Smooth muscle cell (in vitro differentiated cells): Measurements from ENCODE around the gene RAB3B. TPM values are rescaled to one million over a fixed set of nuclear protein-coding genes. Genes with fewer than 3 reads are reported as not detected.
"Not testable (repeated sequence)": the region's sequence is repeated elsewhere in the genome, so short reads cannot be mapped to it uniquely, and the experiment has no call there.

Experiments
- DNase-seq: peaks from one replicate; lab custom pipeline; 2025; ENCODE audit not compliant: unreplicated experiment; lab: John Stamatoyannopoulos, UW
- H2AFZ ChIP-seq: fragments of 200-600 bp; sonication (generic); 2 replicates; pipeline ENCODE4 v1.6.0; 2016; ENCODE audit warnings: antibody characterized with exemption, low read depth, mild to moderate bottlenecking
- H3F3A ChIP-seq: fragments of 200-600 bp; sonication (generic); 2 replicates; pipeline ENCODE4 v1.6.0; 2017; ENCODE audit warnings: antibody characterized with exemption, low read depth
- H3K27ac ChIP-seq: fragments of 200-600 bp; sonication (generic); 2 replicates; pipeline ENCODE4 v1.5.1; 2016; ENCODE audit warnings: low read depth, mild to moderate bottlenecking
- H3K27me3 ChIP-seq: fragments of 200-600 bp; sonication (generic); 2 replicates; pipeline ENCODE4 v1.6.1; 2016; ENCODE audit warnings: low read depth, mild to moderate bottlenecking
- H3K36me3 ChIP-seq: fragments of 200-600 bp; sonication (generic); 2 replicates; pipeline ENCODE4 v1.5.1; 2016; ENCODE audit warnings: low read depth
- H3K4me1 ChIP-seq: fragments of 200-600 bp; sonication (generic); 2 replicates; pipeline ENCODE4 v1.5.1; 2016; ENCODE audit warnings: low read depth
- H3K4me2 ChIP-seq: fragments of 200-600 bp; sonication (generic); 2 replicates; pipeline ENCODE4 v1.6.0; 2016; ENCODE audit warnings: mild to moderate bottlenecking
- H3K4me3 ChIP-seq: fragments of 200-600 bp; sonication (generic); 2 replicates; pipeline ENCODE4 v1.5.1; 2016; ENCODE audit warnings: mild to moderate bottlenecking
- H3K79me2 ChIP-seq: fragments of 200-600 bp; sonication (generic); 2 replicates; pipeline ENCODE4 v1.6.0; 2016; ENCODE audit warnings: low read depth, mild to moderate bottlenecking
- H3K9ac ChIP-seq: fragments of 200-600 bp; sonication (generic); 2 replicates; pipeline ENCODE4 v1.6.0; 2016; ENCODE audit warnings: low read depth
- H3K9me3 ChIP-seq: fragments of 200-600 bp; sonication (generic); replicated peaks from 2 replicates; pipeline ENCODE4 v1.5.1; 2016; ENCODE audit warnings: low read depth
- H4K20me1 ChIP-seq: fragments of 200-600 bp; sonication (generic); 2 replicates; pipeline ENCODE4 v1.6.0; 2016; ENCODE audit warnings: low read depth
- CTCF ChIP-seq: fragments of 200-600 bp; sonication (generic); IDR thresholded peaks from 2 replicates; pipeline ENCODE4 v1.5.1; 2017; ENCODE audit warnings: borderline replicate concordance, mild to moderate bottlenecking, antibody characterized with exemption; ENCODE audit not compliant: insufficient read depth, poor library complexity, severe bottlenecking
- WGBS: methylation state at CpG from one replicate; pipeline ENCODE4 v1.1.7; 2016; ENCODE audit warnings: low lambda C conversion rate; 5-methylcytosine and 5-hydroxymethylcytosine counted together
- polyA plus RNA-seq: library from polyadenylated mRNA; unstranded; fragments of >200 nt; fragmentation: Nextera tagmentation; extraction: Ambion mirVana; gene quantifications from 2 replicates; pipeline ENCODE4 v1.2.1, GENCODE V29; 2016
- total RNA-seq: library from RNA; depleted of rRNA; stranded (reverse); fragments of >200 nt; gene quantifications from 2 replicates; pipeline ENCODE4 v1.2.3, GENCODE V29; 2014

Gene RAB3B
- total and polyA plus RNA-seq, 2 experiments from 2014 or later = 3.5 to 9.3 TPM

- no peaks in the 10 kb centered on the region for H3K27me3 ChIP-seq
- no peak overlapping the region for H3K27ac ChIP-seq
- peaks cover 32% of the 10 kb centered on the region for H3K4me1 ChIP-seq
- no peak overlapping the region for H2AFZ ChIP-seq
- H3K4me3 ChIP-seq = peak overlapping the region; percentile 97
- H3K36me3 ChIP-seq = no peaks in the 10 kb centered on the region
- H3F3A ChIP-seq = peaks cover 11% of the 10 kb centered on the region
- peaks cover 75% of the 10 kb centered on the region for H3K79me2 ChIP-seq
- no peak for DNase-seq
- TF ChIP-seq CTCF = no peak
- peak overlapping the region; percentile 98 for H3K4me2 ChIP-seq
- peaks cover 61% of the 10 kb centered on the region for H4K20me1 ChIP-seq
- no peak overlapping the region for H3K9ac ChIP-seq
- no peaks in the 10 kb centered on the region for H3K9me3 ChIP-seq
Observed at GRCh38 chr1:51875836-51876235, 114.7 kb downstream of the RAB3B start.

GRCh38 chr1:51875291-51875772, 115.2 kb downstream of the RAB3B start:
- peaks cover 11% of the 10 kb centered on the region for H3F3A ChIP-seq
- H3K36me3 ChIP-seq = no peaks in the 10 kb centered on the region
- H4K20me1 ChIP-seq = peaks cover 65% of the 10 kb centered on the region
- no peak overlapping the region for H2AFZ ChIP-seq
- no peak overlapping the region for H3K27ac ChIP-seq
- TF ChIP-seq CTCF = no peak
- H3K9ac ChIP-seq = no peak overlapping the region
- peak overlapping the region; percentile 98 for H3K4me2 ChIP-seq
- H3K79me2 ChIP-seq = peaks cover 80% of the 10 kb centered on the region
- H3K9me3 ChIP-seq = no peaks in the 10 kb centered on the region
- no peaks in the 10 kb centered on the region for H3K27me3 ChIP-seq
- peaks cover 32% of the 10 kb centered on the region for H3K4me1 ChIP-seq
- H3K4me3 ChIP-seq = no peak overlapping the region
- no peak for DNase-seq
- 87% methylated on average over 6 of the region's 6 CpGs for WGBS

GRCh38 chr1:51873270-51873669, 117.2 kb downstream of the RAB3B start:
- Histone ChIP-seq H3K79me2 (peaks cover 100% of the 10 kb centered on the region), H4K20me1 (peaks cover 86% of the 10 kb centered on the region), H3K4me1 (peaks cover 27% of the 10 kb centered on the region), H3F3A (peaks cover 11% of the 10 kb centered on the region)
- not testable (repeated sequence) for H3K9me3 ChIP-seq, H3K9ac ChIP-seq, H3K36me3 ChIP-seq, H2AFZ ChIP-seq, DNase-seq, H3K4me3 ChIP-seq, H3K27ac ChIP-seq, H3K4me2 ChIP-seq, H3K27me3 ChIP-seq
- 95% methylated on average over 1 of the region's 1 CpG for WGBS

- peaks cover 96% of the 10 kb centered on the region for H4K20me1 ChIP-seq
Observed at GRCh38 chr1:51871351-51871975, 119.0 kb downstream of the RAB3B start.

More at GRCh38 chr1:51871351-51871975, 119.0 kb downstream of the RAB3B start:
- Histone ChIP-seq H3K27me3 (no peaks in the 10 kb centered on the region), H3K4me3 (no peak overlapping the region), H2AFZ (no peak overlapping the region), H3K36me3 (no peaks in the 10 kb centered on the region), H3K4me2 (no peak overlapping the region), H3F3A (no peaks in the 10 kb centered on the region), H3K9ac (no peak overlapping the region), H3K4me1 (peaks cover 17% of the 10 kb centered on the region), H3K27ac (no peak overlapping the region), H3K9me3 (no peaks in the 10 kb centered on the region), H3K79me2 (peaks cover 100% of the 10 kb centered on the region)
- TF ChIP-seq CTCF = no peak
- WGBS = 96% methylated on average over 6 of the region's 6 CpGs
- no peak for DNase-seq
